Measurements from ENCODE around the gene EIF4G2. TPM values are rescaled to one million over a fixed set of nuclear protein-coding genes. Genes with fewer than 3 reads are reported as not detected.

EIF4G2 gene
- total and polyA plus RNA-seq, 2 of the 8 experiments (the other 6 are each of a cell fraction or from before 2014, with no cell fraction given), result 438 to 964 TPM

GRCh38 chr11:10803676-10804075 lies 5.0 kb downstream of the EIF4G2 start (continued):
- no peak for TF ChIP-seq CHD7 (IDR thresholded peaks at IDR 0.05; ENCODE audit: insufficient replicate concordance, low read length)
- TF ChIP-seq CREB1 (IDR thresholded peaks at IDR 0.05), result no peak
- TF ChIP-seq CEBPB (IDR thresholded peaks at IDR 0.05; ENCODE audit: low read depth, low read length), result no peak
- TF ChIP-seq MAFK (IDR thresholded peaks at IDR 0.05; ENCODE audit: low read depth, low read length), result no peak
- TF ChIP-seq MAX (IDR thresholded peaks at IDR 0.05), result no peak
- TF ChIP-seq SAP30 (IDR thresholded peaks at IDR 0.05; ENCODE audit: insufficient read depth, insufficient replicate concordance, low read length), result no peak
- no peak for TF ChIP-seq BACH1 (IDR thresholded peaks at IDR 0.05; ENCODE audit: low read length)
- TF ChIP-seq TCF12 (IDR thresholded peaks at IDR 0.05; ENCODE audit: low read depth, low read length), result no peak
- TF ChIP-seq HDAC2 (IDR thresholded peaks at IDR 0.05; ENCODE audit: borderline replicate concordance in 1 of 2, low read depth in 2 of 2, low read length in 2 of 2), result no peak
- no peak for TF ChIP-seq KDM1A (IDR thresholded peaks at IDR 0.05; ENCODE audit: borderline replicate concordance, low read length)
- no peak for TF ChIP-seq GTF2F1 (IDR thresholded peaks at IDR 0.05; ENCODE audit: borderline replicate concordance, low read depth, low read length)
- no peak for TF ChIP-seq EP300 (IDR thresholded peaks at IDR 0.05; ENCODE audit: borderline replicate concordance in 1 of 2, low read depth in 2 of 2, low read length in 2 of 2)

Data from H1 (cell line).